ENCODE data around the gene ATRIP. TPM values are rescaled to one million over a fixed set of nuclear protein-coding genes. Genes with fewer than 3 reads are reported as not detected.

ATRIP gene
- total RNA-seq, 1 experiment from 2014 or later = 12.5 TPM

GRCh38 chr3:48405971-48406370 is 40.6 kb upstream of the ATRIP start:
- peaks cover 13% of the 10 kb centered on the region for H3K4me1 Mint-ChIP-seq (ENCODE audit: low read depth, unreplicated experiment)
- H3K9me3 Mint-ChIP-seq (ENCODE audit: low read depth, unreplicated experiment) = no peaks in the 10 kb centered on the region
- no peak for DNase-seq
- intact Hi-C loops (cut with micrococcal nuclease; ENCODE audit: unreplicated experiment) = no loop called here
- no TSS peak for BruUV-seq (replicated peaks)
- H3K27me3 Mint-ChIP-seq (ENCODE audit: unreplicated experiment) = no peaks in the 10 kb centered on the region
- no peak overlapping the region for H3K27ac Mint-ChIP-seq (ENCODE audit: unreplicated experiment)
- TF ChIP-seq CTCF (IDR thresholded peaks at IDR 0.05; ENCODE audit: unreplicated experiment) = no peak
- H3K36me3 Mint-ChIP-seq (ENCODE audit: insufficient read depth, unreplicated experiment) = peaks cover 39% of the 10 kb centered on the region
- CTCF ChIA-PET = interaction anchor here (0.5 to 3.4 kb wide), 3 partner anchors 30 to 167 kb away, joined by 4 to 14 read pairs (median 5); no protein-coding TSS in a partner anchor
- H3K4me3 Mint-ChIP-seq (ENCODE audit: low read depth, unreplicated experiment) = no peak overlapping the region

- BruUV-seq (replicated peaks) = no TSS peak
- Mint-ChIP-seq H3K4me3 (ENCODE audit: low read depth, unreplicated experiment) (no peak overlapping the region), H3K4me1 (ENCODE audit: low read depth, unreplicated experiment) (peaks cover 13% of the 10 kb centered on the region), H3K27me3 (ENCODE audit: unreplicated experiment) (no peaks in the 10 kb centered on the region), H3K36me3 (ENCODE audit: insufficient read depth, unreplicated experiment) (peaks cover 38% of the 10 kb centered on the region), H3K27ac (ENCODE audit: unreplicated experiment) (no peak overlapping the region), H3K9me3 (ENCODE audit: low read depth, unreplicated experiment) (no peaks in the 10 kb centered on the region)
- CTCF ChIA-PET = interaction anchor here (0.5 to 3.4 kb wide), 2 partner anchors 29 to 168 kb away, joined by 4 to 14 read pairs; no protein-coding TSS in a partner anchor
- intact Hi-C loops (cut with micrococcal nuclease; ENCODE audit: unreplicated experiment) = no loop called here
- no peak for DNase-seq
- TF ChIP-seq CTCF (IDR thresholded peaks at IDR 0.05; ENCODE audit: unreplicated experiment) = no peak
These were observed 39.8 kb upstream of the ATRIP start for GRCh38 chr3:48406443-48407431.

- Mint-ChIP-seq H3K4me3 (ENCODE audit: low read depth, unreplicated experiment) (no peak overlapping the region), H3K36me3 (ENCODE audit: insufficient read depth, unreplicated experiment) (peaks cover 39% of the 10 kb centered on the region), H3K27me3 (ENCODE audit: unreplicated experiment) (no peaks in the 10 kb centered on the region), H3K9me3 (ENCODE audit: low read depth, unreplicated experiment) (no peaks in the 10 kb centered on the region), H3K27ac (ENCODE audit: unreplicated experiment) (no peak overlapping the region), H3K4me1 (ENCODE audit: low read depth, unreplicated experiment) (peaks cover 6% of the 10 kb centered on the region)
- BruUV-seq (replicated peaks) = no TSS peak
- DNase-seq = no peak
- TF ChIP-seq CTCF (IDR thresholded peaks at IDR 0.05; ENCODE audit: unreplicated experiment) = no peak
- CTCF ChIA-PET = interaction anchor here (0.6 to 3.4 kb wide), 2 partner anchors 28 to 115 kb away, joined by 5 to 14 read pairs; no protein-coding TSS in a partner anchor
- intact Hi-C loops (cut with micrococcal nuclease; ENCODE audit: unreplicated experiment) = no loop called here
These were observed 38.9 kb upstream of the ATRIP start for GRCh38 chr3:48407542-48408099.

- intact Hi-C loops (cut with micrococcal nuclease; ENCODE audit: unreplicated experiment) = no loop called here
- CTCF ChIA-PET = interaction anchor here (1.0 to 3.4 kb wide), 2 partner anchors 25 to 27 kb away, joined by 3 to 14 read pairs; no protein-coding TSS in a partner anchor
- Mint-ChIP-seq H3K4me1 (ENCODE audit: low read depth, unreplicated experiment) (no peaks in the 10 kb centered on the region), H3K27ac (ENCODE audit: unreplicated experiment) (no peak overlapping the region), H3K27me3 (ENCODE audit: unreplicated experiment) (no peaks in the 10 kb centered on the region), H3K9me3 (ENCODE audit: low read depth, unreplicated experiment) (no peaks in the 10 kb centered on the region), H3K4me3 (ENCODE audit: low read depth, unreplicated experiment) (no peak overlapping the region), H3K36me3 (ENCODE audit: insufficient read depth, unreplicated experiment) (peaks cover 44% of the 10 kb centered on the region)
- no peak for TF ChIP-seq CTCF (IDR thresholded peaks at IDR 0.05; ENCODE audit: unreplicated experiment)
- DNase-seq = no peak
- BruUV-seq (replicated peaks) = no TSS peak
These were observed 37.7 kb upstream of the ATRIP start for GRCh38 chr3:48408823-48409281.
